GM21717 (cell line): ENCODE results near the gene CCDC60.

Experiments
- ATAC-seq: cut with Tn5 transposase; IDR thresholded peaks from one replicate; pipeline ENCODE4 v1.9.1; 2021; ENCODE audit warnings: mild to moderate bottlenecking, moderate library complexity; ENCODE audit not compliant: unreplicated experiment

Gene CCDC60

DNA sequence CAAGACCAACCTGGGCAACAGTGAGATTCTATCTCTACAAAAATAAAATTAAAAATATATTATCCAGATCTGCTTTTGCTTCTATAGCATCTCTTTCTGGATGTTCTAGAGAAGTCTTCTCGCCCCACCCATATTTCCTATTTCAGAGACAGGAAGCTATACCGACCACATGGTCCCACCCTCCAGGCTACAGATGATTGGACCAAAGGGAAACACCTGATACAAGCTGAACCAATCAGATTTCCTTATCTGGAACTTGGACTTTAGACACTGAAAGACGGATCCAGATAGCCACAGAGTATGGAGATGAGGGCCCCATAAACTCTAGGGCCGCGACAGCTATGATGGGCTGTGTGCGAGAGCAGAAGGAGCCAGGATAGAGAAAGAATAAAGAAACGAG, 48.7 kb downstream of the CCDC60 start:
- no peak for ATAC-seq

- ATAC-seq = no peak
These were observed 49.8 kb downstream of the CCDC60 start for GRCh38 chr12:119384340-119384739.

GRCh38 chr12:119385659-119386058, 51.1 kb downstream of the CCDC60 start:
- ATAC-seq = no peak

GRCh38 chr12:119389687-119390086, 55.2 kb downstream of the CCDC60 start:
- no peak for ATAC-seq

- ATAC-seq = no peak
These were observed 57.1 kb downstream of the CCDC60 start for GRCh38 chr12:119391673-119392072.

- ATAC-seq = no peak
These were observed 59.1 kb downstream of the CCDC60 start for GRCh38 chr12:119393677-119394076.

- ATAC-seq = no peak
These were observed 63.0 kb downstream of the CCDC60 start for GRCh38 chr12:119397540-119397939.

DNA sequence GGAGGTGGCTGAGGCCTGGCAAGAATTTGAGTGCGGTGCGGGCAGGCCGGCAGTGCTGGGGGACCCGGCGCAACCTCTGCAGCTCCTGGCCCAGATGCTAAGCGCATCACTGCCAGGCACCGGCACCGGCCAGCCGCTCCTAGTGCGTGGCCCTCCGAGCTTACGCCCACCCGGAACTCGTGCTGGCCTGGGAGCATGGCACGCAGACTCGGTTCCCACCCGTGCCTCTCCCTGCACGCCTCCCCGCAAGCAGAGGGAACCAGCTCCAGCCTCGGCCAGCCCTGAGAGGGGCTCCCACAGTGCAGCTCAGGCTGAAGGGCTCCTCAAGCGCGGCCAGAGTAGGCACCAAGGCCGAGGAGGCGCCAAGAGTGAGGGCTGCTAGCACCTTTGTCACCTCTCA, 63.7 kb downstream of the CCDC60 start:
- ATAC-seq = no peak

- ATAC-seq = no peak
These were observed 64.8 kb downstream of the CCDC60 start for GRCh38 chr12:119399301-119399700.

GRCh38 chr12:119406308-119406707, 71.8 kb downstream of the CCDC60 start:
- no peak for ATAC-seq

DNA sequence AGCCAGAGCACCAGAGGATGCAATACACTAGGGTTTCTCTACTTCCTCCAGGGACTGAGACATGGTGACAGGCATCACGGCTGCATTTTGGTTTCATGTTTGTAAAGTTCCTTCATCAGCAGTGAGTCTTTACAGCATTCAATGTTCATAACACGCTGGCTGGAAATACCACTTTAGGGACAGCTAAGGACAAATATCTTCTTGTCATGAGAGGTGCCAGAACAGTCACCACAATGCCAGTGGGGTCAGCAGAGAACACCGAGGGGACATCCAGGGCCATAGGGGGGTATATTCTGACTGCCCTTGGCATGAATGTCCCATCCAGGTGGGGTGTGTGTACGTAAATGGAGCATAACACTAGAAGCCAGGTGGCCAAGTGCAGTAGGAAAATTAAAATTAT, 72.3 kb downstream of the CCDC60 start:
- no peak for ATAC-seq

GRCh38 chr12:119409043-119409442, 74.5 kb downstream of the CCDC60 start:
- ATAC-seq = no peak

DNA sequence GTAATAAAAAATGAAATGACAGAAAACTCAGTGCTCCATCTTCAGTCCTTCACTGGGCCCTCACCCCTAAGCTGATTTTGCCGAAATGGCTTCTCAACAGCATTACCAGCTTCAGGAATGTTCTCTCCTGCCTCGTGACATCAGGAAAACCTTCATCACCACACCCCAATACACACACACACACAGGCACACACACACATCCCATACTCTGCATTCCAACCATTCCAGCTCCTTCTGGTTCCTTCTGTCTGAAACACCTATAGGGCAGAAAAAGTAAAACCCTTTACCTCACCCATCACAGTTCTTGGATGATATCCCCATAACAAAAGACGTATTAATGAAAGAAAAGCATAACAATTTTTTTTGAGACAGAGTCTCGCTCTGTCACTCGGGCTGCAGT, 75.9 kb downstream of the CCDC60 start:
- no peak for ATAC-seq

DNA sequence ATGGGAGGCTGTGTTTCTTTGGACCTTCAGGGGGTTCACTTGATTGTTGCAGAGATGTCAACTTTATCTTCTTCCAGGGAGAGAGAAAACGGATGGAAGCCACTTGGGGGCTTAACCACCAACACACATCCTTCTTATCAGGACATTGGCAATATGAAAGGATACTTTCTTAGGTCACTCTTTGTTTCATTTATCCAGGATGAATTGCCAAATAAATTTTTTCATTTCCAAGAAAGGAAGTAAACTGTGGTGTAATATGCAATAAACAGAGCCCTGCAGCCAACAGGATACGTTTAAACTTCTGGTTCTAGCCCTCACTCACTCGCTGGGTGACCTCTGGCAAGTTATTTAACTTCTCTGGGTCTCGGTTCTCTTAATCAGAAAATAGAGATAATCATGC, 77.8 kb downstream of the CCDC60 start:
- ATAC-seq = no peak

DNA sequence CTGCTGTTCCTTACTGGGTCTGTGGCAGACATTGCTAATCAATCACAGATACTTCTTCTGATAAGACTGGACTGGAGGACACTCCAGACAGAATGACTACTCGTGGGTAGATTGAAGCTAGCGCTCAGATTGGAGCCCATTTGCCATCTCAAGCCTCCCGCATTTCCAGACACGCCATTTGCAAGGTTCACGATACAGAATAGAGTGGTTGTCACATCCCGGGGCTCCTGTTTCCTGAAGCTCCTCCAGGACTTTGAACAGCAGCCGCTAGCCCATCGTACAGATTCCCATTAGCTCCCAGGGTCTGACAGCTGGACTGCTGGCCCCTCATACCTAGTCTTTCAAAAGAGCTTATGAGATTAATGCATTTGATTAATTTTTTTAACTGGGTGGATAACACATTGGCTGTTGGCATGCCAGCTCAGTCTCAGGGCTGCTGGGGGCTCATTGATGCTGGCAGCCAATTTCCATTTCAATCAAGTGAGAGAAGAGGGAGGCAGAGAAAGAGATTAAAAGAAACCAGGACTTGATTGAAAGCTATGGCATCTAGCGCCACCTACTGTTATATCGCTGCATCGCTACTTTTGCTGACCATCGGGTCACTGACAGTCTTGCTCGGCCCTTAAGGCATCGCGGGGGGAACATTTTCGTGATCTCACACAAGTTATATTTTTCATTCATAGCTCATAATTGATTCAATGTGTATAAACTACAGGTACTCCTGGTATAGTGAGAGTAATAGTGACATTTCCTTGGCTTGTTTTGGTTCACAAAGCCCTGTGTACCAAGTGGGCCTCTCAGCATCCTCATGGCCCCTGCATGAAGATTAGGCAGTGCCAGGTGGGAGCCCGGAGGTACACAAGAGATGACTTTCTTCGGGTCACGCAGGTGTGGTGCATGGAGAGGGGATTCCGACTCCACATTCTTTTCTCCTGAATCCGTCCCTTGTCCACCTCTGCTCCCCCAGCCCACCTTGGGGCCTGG, 78.6 kb downstream of the CCDC60 start:
- ATAC-seq = no peak

- no peak for ATAC-seq
These were observed 81.2 kb downstream of the CCDC60 start for GRCh38 chr12:119415714-119416113.

DNA sequence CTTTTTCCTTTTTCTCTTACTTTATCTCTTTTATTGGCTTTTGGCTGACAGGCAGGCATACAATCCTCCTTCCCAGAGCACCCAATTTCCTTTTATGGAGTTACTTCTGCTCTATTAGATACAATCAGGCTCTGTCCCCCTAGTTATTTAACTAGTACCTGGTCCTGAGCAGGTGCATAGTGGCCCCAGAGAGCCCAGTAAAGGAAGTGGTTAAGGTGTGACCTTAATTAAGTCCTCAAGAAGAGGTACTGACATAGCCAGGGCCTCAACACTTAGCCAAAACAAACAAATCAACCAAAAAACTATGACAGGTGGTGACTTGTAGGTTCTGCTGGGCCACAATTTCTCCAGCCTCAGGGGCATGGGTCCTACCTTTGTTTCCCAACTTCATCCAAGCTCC, 82.9 kb downstream of the CCDC60 start:
- no peak for ATAC-seq

DNA sequence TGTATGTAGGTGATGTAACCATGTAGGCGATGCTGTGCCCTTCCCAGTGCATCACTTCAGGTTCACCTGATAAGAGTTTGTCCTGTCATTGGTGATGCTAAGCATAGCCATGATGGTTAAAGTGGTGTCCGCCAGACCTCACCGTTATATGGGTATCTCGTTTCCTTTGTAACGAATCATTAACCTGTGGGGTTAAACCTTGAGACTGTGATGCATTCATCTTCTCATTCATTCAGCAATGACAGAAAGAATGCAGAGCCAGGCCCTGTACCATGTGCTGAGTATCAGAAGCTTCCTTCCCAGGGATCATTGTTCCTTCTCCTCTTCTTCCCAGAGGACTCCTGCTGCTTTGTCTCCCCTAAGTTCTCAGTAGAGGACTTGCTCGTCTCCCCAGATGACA, 84.9 kb downstream of the CCDC60 start:
- no peak for ATAC-seq

DNA sequence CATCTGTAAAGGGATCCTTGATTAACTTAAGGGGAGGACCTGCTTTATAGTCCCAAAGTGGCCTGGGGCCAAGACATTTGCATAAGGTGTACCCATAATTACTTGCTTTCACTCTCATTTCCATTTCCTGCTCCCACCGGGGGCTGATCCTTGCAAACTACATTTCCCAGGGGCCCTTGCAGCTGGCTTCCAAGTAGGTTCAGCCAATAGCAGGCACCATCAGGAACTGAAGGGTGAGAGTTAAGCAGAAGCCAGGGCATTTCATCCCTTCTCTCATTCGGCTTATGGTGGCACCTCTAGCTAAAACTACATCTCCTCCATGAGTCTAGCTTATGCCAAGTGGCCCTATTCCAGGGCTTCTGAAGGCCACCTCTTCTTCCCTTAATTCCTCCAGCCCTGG, 88.8 kb downstream of the CCDC60 start:
- no peak for ATAC-seq

GRCh38 chr12:119425623-119426022, 91.1 kb downstream of the CCDC60 start:
- no peak for ATAC-seq

DNA sequence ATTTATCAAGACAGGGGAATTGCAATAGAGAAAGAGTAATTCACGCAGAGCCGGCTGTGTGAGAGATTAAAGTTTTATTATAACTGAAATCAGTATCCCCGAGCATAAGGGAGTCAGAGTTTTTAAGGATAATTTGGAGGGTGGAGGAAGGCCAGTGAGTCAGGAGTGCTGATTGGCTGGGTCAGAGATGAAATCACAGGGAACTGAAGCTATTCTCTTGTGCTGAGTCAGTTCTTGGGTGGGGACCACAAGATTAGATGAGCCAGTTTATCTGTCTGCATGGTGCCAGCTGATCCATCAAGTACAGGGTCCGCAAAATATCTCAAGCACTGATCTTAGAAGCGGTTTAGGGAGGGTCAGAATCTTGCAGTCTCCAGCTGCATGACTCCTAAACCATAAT, 96.6 kb downstream of the CCDC60 start:
- no peak for ATAC-seq

- no peak for ATAC-seq
These were observed 98.4 kb downstream of the CCDC60 start for GRCh38 chr12:119432949-119433348.
